Neutrophil (primary cell): ENCODE results near the gene TMED1.

Experiments used
- H3K27ac ChIP-seq: fragments of 200-600 bp; sonication (generic); 2 replicates; pipeline ENCODE4 v1.5.1; 2016; ENCODE audit warnings: mild to moderate bottlenecking, moderate library complexity
- H3K27me3 ChIP-seq: fragments of 200-600 bp; sonication (generic); 2 replicates; pipeline ENCODE4 v1.6.0; 2016; ENCODE audit warnings: mild to moderate bottlenecking
- H3K36me3 ChIP-seq: fragments of 200-600 bp; sonication (generic); 2 replicates; pipeline ENCODE4 v1.5.1; 2017
- H3K4me1 ChIP-seq, 2 experiments: fragments of 200-600 bp in 1 of 2; sonication (generic) in 1 of 2; 1 replicate in 1 of 2; 2 replicates in 1 of 2; pipeline versions ENCODE4 v1.5.1 to v1.6.1; 2013 to 2016; ENCODE audit warnings: low read depth in 1 of 2, low read length in 1 of 2, mild to moderate bottlenecking in 1 of 2, moderate library complexity in 1 of 2; ENCODE audit not compliant: control insufficient read depth in 1 of 2, insufficient read depth in 1 of 2
- H3K4me3 ChIP-seq, 2 experiments: fragments of 200-600 bp in 1 of 2; sonication (generic) in 1 of 2; 1 replicate in 1 of 2; 2 replicates in 1 of 2; pipeline ENCODE4 v1.5.1; 2013 to 2016; ENCODE audit warnings: low read depth in 1 of 2, low read length in 1 of 2, mild to moderate bottlenecking in 1 of 2, moderate library complexity in 1 of 2
- H3K9me3 ChIP-seq: fragments of 200-600 bp; sonication (generic); 2 replicates; pipeline ENCODE4 v1.5.1; 2016
- TF ChIP-seq, protein P1 (sequence below): fragments of 200-600 bp; sonication (generic); IDR thresholded peaks from 2 replicates; pipeline ENCODE4 v1.5.1; 2016; ENCODE audit warnings: antibody characterized with exemption

The TMED1 gene

DNA sequence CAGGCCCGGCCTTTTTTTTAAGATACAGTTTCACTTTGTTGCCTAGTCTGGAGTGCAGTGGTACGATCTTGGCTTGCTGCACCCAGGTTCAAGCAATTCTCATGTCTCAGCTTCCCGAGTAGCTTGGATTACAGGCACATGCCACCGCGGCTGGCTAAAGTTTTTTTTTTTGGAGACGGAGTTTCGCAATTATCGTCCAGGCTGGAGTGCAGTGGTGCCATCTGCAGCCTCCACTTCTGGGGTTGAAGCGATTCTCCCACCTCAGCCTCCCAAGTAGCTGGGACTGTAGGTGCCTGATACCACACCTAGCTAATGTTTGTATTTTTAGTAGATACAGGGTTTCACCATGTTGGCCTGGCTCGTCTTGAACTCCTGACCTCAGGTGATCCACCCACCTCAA lies 30.5 kb upstream of the TMED1 start:
- H3K9me3 ChIP-seq, result no peaks in the 10 kb centered on the region
- H3K36me3 ChIP-seq, result peaks cover 73% of the 10 kb centered on the region
- peaks cover 6 to 19% of the 10 kb centered on the region in 2 experiments for H3K4me1 ChIP-seq
- H3K27ac ChIP-seq, result no peak overlapping the region
- TF ChIP-seq, protein P1, sequence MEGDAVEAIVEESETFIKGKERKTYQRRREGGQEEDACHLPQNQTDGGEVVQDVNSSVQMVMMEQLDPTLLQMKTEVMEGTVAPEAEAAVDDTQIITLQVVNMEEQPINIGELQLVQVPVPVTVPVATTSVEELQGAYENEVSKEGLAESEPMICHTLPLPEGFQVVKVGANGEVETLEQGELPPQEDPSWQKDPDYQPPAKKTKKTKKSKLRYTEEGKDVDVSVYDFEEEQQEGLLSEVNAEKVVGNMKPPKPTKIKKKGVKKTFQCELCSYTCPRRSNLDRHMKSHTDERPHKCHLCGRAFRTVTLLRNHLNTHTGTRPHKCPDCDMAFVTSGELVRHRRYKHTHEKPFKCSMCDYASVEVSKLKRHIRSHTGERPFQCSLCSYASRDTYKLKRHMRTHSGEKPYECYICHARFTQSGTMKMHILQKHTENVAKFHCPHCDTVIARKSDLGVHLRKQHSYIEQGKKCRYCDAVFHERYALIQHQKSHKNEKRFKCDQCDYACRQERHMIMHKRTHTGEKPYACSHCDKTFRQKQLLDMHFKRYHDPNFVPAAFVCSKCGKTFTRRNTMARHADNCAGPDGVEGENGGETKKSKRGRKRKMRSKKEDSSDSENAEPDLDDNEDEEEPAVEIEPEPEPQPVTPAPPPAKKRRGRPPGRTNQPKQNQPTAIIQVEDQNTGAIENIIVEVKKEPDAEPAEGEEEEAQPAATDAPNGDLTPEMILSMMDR, result no peak
- H3K27me3 ChIP-seq, result no peaks in the 10 kb centered on the region
- H3K4me3 ChIP-seq, result no peak overlapping the region

DNA sequence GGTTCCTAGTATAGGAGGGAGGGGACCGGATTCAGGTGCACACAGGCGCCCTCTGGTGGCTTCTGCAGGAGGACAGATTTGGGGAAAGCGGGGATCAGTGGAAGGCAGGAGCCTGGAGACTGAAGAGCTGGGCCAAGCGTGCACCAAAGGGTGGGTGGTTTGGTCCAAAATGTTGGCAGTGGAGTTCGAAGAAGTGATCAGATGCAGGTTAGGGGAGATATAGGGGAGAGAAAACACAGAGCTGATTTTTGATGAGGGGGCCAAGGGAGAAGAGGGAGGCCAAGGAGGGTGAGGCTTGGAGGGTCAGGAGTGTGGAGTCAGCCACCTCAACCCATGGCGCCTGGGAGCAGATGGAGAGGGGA lies 28.5 kb upstream of the TMED1 start:
- H3K36me3 ChIP-seq, result peaks cover 82% of the 10 kb centered on the region
- no peak overlapping the region for H3K4me3 ChIP-seq
- TF ChIP-seq, protein P1, result peak; percentile 77
- H3K27ac ChIP-seq, result peak overlapping the region; percentile 50
- no peaks in the 10 kb centered on the region for H3K9me3 ChIP-seq
- no peaks in the 10 kb centered on the region for H3K27me3 ChIP-seq
- peaks cover 13 to 18% of the 10 kb centered on the region in 2 experiments for H3K4me1 ChIP-seq

DNA sequence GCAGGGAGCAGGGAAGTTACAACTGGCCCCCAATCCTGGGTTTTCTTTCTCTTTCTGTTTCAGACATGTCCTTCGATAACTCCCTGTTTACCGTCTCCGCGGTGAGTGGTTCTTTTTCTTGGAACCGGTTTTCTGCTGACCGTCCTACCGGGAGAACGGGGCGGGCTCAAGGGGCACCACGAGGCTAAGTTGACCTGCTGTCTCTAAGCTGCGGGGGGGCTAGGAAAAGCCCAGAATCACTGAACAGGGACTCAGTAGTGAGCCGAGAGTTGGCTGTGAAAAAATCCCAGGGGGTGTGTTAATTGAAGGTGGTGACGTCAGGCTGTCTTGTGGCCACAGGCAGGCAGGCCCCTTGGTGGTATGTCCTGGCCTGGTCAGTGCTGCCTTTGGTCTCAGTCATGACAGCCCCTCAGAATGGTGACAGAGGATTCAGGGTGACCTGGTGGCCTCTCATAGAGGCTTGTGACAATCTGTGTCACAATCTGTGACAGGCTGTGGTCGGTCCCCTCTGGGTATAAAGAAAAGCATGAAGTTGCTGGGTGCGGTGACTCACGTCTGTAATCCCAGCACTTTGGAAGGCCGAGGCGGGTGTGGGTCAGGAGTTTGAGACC lies 27.2 kb upstream of the TMED1 start:
- H3K9me3 ChIP-seq, result no peaks in the 10 kb centered on the region
- TF ChIP-seq, protein P1, result no peak
- H3K4me1 ChIP-seq, result peaks cover 13 to 18% of the 10 kb centered on the region in 2 experiments
- H3K27me3 ChIP-seq, result no peaks in the 10 kb centered on the region
- H3K4me3 ChIP-seq, result no peak overlapping the region
- H3K27ac ChIP-seq, result peak overlapping the region; percentile 50
- H3K36me3 ChIP-seq, result peaks cover 80% of the 10 kb centered on the region

DNA sequence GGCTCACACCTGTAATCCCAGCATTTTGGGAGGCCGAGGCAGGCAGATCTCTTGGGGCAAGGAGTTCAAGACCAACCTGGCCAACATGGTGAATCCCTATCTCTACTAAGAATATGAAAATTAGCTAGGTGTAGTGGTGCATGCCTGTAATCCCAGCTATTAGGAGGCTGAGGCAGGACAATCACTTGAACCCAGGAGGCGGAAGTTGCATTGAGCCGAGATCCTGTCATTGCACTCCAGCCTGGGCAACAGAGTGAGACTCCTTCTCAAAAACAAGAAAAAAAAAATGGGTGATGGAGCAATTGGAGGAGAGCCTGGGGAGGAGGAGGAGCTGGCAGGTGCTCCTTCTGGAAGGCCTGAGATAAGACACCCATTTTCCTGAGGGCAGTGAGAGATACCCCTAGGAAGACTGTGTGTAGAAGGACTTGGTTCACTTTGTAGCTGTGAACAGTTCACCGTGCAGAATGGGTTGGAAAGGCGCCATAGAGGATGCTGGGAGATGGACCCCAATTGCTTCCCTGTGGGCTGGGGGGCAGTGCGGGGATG lies 26.6 kb upstream of the TMED1 start:
- H3K27me3 ChIP-seq, result no peaks in the 10 kb centered on the region

DNA sequence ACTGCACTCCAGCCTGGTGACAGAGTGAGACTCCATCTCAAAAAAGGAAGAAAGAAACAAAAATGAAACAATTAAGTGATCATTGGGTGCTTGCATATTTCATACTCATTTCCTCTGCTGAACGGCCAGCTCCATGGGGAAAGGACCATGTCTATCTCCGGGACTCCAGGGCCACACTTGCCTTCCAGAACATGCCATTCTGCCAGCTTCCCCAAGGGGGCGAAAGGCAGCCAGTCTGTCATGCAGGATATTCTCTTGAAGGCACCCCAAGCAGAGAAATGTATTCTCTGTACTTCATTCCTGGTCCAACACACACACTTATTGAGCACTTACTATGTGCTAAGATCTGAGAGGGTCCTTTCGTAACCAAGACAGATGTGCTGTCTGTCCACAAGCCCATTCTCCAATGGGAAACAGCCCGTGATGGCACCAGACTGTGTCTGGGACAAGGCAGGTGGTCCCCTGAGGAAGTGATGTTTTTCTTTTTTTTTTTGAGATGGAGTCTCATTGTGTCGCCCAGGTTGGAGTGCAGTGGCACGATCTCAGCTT lies 25.2 kb upstream of the TMED1 start:
- H3K36me3 ChIP-seq, result peaks cover 84% of the 10 kb centered on the region
- no peaks in the 10 kb centered on the region for H3K9me3 ChIP-seq
- TF ChIP-seq, protein P1, result peak; percentile 54
- H3K4me1 ChIP-seq, result peaks cover 13 to 18% of the 10 kb centered on the region in 2 experiments
- H3K27me3 ChIP-seq, result no peaks in the 10 kb centered on the region
- H3K27ac ChIP-seq, result peak overlapping the region; percentile 73
- H3K4me3 ChIP-seq, result no peak overlapping the region

More for the DNA sequence above, 26.6 kb upstream of the TMED1 start:
- H3K4me1 ChIP-seq, result peaks cover 13 to 18% of the 10 kb centered on the region in 2 experiments
- H3K4me3 ChIP-seq, result no peak overlapping the region
- TF ChIP-seq, protein P1, result no peak
- peaks cover 80% of the 10 kb centered on the region for H3K36me3 ChIP-seq
- H3K9me3 ChIP-seq, result no peaks in the 10 kb centered on the region
- H3K27ac ChIP-seq, result peak overlapping the region; percentile 50
